ENCODE measurements around the gene CLASP2. TPM values are rescaled to one million over a fixed set of nuclear protein-coding genes. Genes with fewer than 3 reads are reported as not detected.

CLASP2 gene
- total RNA-seq, 1 donor from 2014 or later = 65.0 TPM

DNA sequence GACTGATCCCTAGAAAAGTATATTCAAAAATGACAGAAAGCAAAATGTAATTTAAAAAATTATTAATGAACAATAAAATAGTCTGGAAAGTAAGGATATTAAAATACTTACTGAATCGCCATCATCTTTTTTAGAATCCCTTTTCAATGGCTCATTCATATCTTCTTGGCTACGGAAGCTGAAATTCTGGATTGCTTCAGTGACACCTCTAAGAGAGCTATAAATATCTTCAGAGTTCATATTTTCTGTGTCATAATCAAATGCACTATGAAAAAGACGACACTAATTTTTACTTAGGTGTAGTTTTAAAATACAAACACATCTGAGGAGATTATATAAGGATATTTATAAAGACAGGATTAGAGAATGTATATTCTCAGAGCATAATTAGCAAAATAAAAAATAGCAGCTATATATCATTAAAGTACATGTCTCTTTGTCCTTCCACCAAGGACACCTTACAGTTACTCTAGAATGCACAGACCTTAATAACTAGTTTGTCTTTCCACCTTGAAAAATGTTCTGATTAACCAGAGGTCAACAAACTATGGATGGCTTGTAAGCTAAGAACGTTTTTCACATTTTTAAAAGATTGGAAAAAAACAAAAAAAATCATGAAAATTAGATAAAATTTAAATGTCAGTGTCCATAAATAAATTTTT, 179.2 kb downstream of the CLASP2 start:
- TF ChIP-seq EZH2 (IDR thresholded peaks at IDR 0.05; ENCODE audit: insufficient read depth, low read length) = no peak
- TF ChIP-seq, protein P1, sequence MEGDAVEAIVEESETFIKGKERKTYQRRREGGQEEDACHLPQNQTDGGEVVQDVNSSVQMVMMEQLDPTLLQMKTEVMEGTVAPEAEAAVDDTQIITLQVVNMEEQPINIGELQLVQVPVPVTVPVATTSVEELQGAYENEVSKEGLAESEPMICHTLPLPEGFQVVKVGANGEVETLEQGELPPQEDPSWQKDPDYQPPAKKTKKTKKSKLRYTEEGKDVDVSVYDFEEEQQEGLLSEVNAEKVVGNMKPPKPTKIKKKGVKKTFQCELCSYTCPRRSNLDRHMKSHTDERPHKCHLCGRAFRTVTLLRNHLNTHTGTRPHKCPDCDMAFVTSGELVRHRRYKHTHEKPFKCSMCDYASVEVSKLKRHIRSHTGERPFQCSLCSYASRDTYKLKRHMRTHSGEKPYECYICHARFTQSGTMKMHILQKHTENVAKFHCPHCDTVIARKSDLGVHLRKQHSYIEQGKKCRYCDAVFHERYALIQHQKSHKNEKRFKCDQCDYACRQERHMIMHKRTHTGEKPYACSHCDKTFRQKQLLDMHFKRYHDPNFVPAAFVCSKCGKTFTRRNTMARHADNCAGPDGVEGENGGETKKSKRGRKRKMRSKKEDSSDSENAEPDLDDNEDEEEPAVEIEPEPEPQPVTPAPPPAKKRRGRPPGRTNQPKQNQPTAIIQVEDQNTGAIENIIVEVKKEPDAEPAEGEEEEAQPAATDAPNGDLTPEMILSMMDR (IDR thresholded peaks at IDR 0.05; ENCODE audit: insufficient read depth, low read depth, low read length) = no peak
- peaks cover 4% of the 10 kb centered on the region for H3K36me3 Mint-ChIP-seq (ENCODE audit: low read depth, unreplicated experiment)

DNA sequence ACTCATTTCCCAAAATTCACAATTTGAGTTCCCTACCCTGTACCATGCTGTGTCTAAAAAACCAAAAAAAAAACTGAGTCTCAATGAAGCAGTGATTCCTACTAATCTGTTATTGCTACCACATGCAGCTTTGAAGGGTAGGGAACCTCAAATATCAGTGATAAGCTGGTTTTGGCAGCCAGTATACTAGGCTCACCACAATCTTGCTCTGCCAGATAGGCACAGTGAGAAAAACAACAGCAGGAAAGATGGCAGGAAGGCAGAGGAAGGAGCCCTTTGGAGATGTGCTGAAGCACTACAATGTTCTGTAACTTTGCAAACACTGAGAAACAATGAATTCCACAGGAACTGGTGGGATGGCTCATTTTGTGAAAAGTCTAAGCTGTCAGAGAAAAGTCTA, 180.9 kb downstream of the CLASP2 start:
- H3K27ac Mint-ChIP-seq (ENCODE audit: unreplicated experiment) = no peak overlapping the region
- TF ChIP-seq, protein P1 (IDR thresholded peaks at IDR 0.05; ENCODE audit: insufficient read depth, low read depth, low read length) = no peak
- TF ChIP-seq EZH2 (IDR thresholded peaks at IDR 0.05; ENCODE audit: insufficient read depth, low read length) = no peak
- no peaks in the 10 kb centered on the region for H3K27me3 Mint-ChIP-seq (ENCODE audit: low read depth, unreplicated experiment)
- peaks cover 8% of the 10 kb centered on the region for H3K36me3 ChIP-seq (ENCODE audit: insufficient read depth, low read length)
- H3K4me3 Mint-ChIP-seq (ENCODE audit: unreplicated experiment) = no peak overlapping the region
- no peak overlapping the region for H3K27ac ChIP-seq (ENCODE audit: low read depth, low read length)
- no peak for FAIRE-seq
- peak; percentile 2 for DNase-seq (ENCODE audit: low read depth)
- H3K27me3 ChIP-seq (ENCODE audit: insufficient read depth, low read length) = no peaks in the 10 kb centered on the region
- no peak overlapping the region for H3K9ac ChIP-seq (ENCODE audit: low read length)
- H3K9me3 ChIP-seq (ENCODE audit: insufficient read depth, low read depth, low read length) = no peaks in the 10 kb centered on the region
- H3K4me1 Mint-ChIP-seq (ENCODE audit: low read depth, unreplicated experiment) = no peaks in the 10 kb centered on the region
- H3K79me2 ChIP-seq (ENCODE audit: insufficient read depth, low read length) = no peaks in the 10 kb centered on the region
- H3K4me2 ChIP-seq (ENCODE audit: low read length) = no peak overlapping the region
- H3K36me3 Mint-ChIP-seq (ENCODE audit: low read depth, unreplicated experiment) = peaks cover 6% of the 10 kb centered on the region
- no peaks in the 10 kb centered on the region for H3K4me1 ChIP-seq (ENCODE audit: insufficient read depth, low read length)
- no peak overlapping the region for H3K4me3 ChIP-seq (ENCODE audit: insufficient read depth, low read depth, low read length)
- no peaks in the 10 kb centered on the region for H3K9me3 Mint-ChIP-seq (ENCODE audit: unreplicated experiment)
- H4K20me1 ChIP-seq (ENCODE audit: insufficient read depth, low read length) = no peaks in the 10 kb centered on the region
- H2AFZ ChIP-seq (ENCODE audit: low read depth, low read length) = no peak overlapping the region

More for the DNA sequence above, 179.2 kb downstream of the CLASP2 start:
- Mint-ChIP-seq H3K27ac (ENCODE audit: unreplicated experiment) (no peak overlapping the region), H3K9me3 (ENCODE audit: unreplicated experiment) (no peaks in the 10 kb centered on the region), H3K4me3 (ENCODE audit: unreplicated experiment) (no peak overlapping the region), H3K4me1 (ENCODE audit: low read depth, unreplicated experiment) (no peaks in the 10 kb centered on the region), H3K27me3 (ENCODE audit: low read depth, unreplicated experiment) (no peaks in the 10 kb centered on the region)
- no peak for DNase-seq (ENCODE audit: low read depth)
- no peak for FAIRE-seq
- H3K4me1 ChIP-seq (ENCODE audit: insufficient read depth, low read length) = no peaks in the 10 kb centered on the region
- H3K36me3 ChIP-seq (ENCODE audit: insufficient read depth, low read length) = peaks cover 6% of the 10 kb centered on the region
- no peak overlapping the region for H3K4me2 ChIP-seq (ENCODE audit: low read length)
- H3K27me3 ChIP-seq (ENCODE audit: insufficient read depth, low read length) = no peaks in the 10 kb centered on the region
- no peak overlapping the region for H2AFZ ChIP-seq (ENCODE audit: low read depth, low read length)
- H3K27ac ChIP-seq (ENCODE audit: low read depth, low read length) = no peak overlapping the region
- H3K79me2 ChIP-seq (ENCODE audit: insufficient read depth, low read length) = no peaks in the 10 kb centered on the region
- no peaks in the 10 kb centered on the region for H4K20me1 ChIP-seq (ENCODE audit: insufficient read depth, low read length)
- no peak overlapping the region for H3K9ac ChIP-seq (ENCODE audit: low read length)
- H3K4me3 ChIP-seq (ENCODE audit: insufficient read depth, low read depth, low read length) = no peak overlapping the region
- H3K9me3 ChIP-seq (ENCODE audit: insufficient read depth, low read depth, low read length) = no peaks in the 10 kb centered on the region

DNA sequence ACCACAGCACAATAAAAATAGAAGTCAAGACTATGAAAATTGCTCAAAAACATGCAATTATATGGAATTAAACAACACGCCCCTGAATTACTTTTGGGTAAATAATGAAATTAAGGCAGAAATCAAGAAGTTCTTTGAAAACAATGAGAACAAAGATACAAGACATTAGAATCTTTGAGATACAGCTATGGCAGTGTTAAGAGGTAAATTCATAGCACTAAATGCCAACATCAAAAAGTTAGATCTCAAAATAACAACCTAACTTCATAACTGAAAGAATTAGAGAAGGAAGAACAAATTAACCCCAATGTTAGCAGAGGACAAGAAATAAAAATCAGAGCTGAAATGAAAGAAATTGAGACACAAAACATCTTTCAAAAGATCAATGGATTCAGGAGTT, 191.3 kb downstream of the CLASP2 start:
- Histone ChIP-seq H3K9ac (ENCODE audit: low read length) (no peak overlapping the region), H3K36me3 (ENCODE audit: insufficient read depth, low read length) (no peaks in the 10 kb centered on the region), H3K27ac (ENCODE audit: low read depth, low read length) (no peak overlapping the region), H3K4me2 (ENCODE audit: low read length) (no peak overlapping the region), H3K79me2 (ENCODE audit: insufficient read depth, low read length) (no peaks in the 10 kb centered on the region), H2AFZ (ENCODE audit: low read depth, low read length) (no peak overlapping the region), H4K20me1 (ENCODE audit: insufficient read depth, low read length) (no peaks in the 10 kb centered on the region), H3K4me1 (ENCODE audit: insufficient read depth, low read length) (no peaks in the 10 kb centered on the region), H3K9me3 (ENCODE audit: insufficient read depth, low read depth, low read length) (peaks cover 3% of the 10 kb centered on the region), H3K27me3 (ENCODE audit: insufficient read depth, low read length) (no peaks in the 10 kb centered on the region), H3K4me3 (ENCODE audit: insufficient read depth, low read depth, low read length) (no peak overlapping the region)
- DNase-seq (ENCODE audit: low read depth) (no peak), FAIRE-seq (no peak)
- Mint-ChIP-seq H3K4me1 (ENCODE audit: low read depth, unreplicated experiment) (no peaks in the 10 kb centered on the region), H3K27me3 (ENCODE audit: low read depth, unreplicated experiment) (no peaks in the 10 kb centered on the region), H3K9me3 (ENCODE audit: unreplicated experiment) (peaks cover 38% of the 10 kb centered on the region), H3K4me3 (ENCODE audit: unreplicated experiment) (no peak overlapping the region), H3K36me3 (ENCODE audit: low read depth, unreplicated experiment) (peaks cover 57% of the 10 kb centered on the region), H3K27ac (ENCODE audit: unreplicated experiment) (no peak overlapping the region)
- TF ChIP-seq EZH2 (IDR thresholded peaks at IDR 0.05; ENCODE audit: insufficient read depth, low read length) = no peak
- TF ChIP-seq, protein P1 (IDR thresholded peaks at IDR 0.05; ENCODE audit: insufficient read depth, low read depth, low read length) = no peak
